HEK293 (cell line): Measurements from ENCODE around the gene TNIK.

Experiments used
- CTCF ChIA-PET: fragments of 350-600 bp; formaldehyde crosslinking; extraction: SDS; loops from one replicate; lab custom pipeline; 2021; ENCODE audit warnings: antibody characterized with exemption; lab: Yijun Ruan, JAX
- POLR2A ChIA-PET: fragments of 300-600 bp; formaldehyde crosslinking; extraction: SDS; loops from one replicate; lab custom pipeline; 2020; ENCODE audit warnings: antibody characterized with exemption, inconsistent platforms; lab: Yijun Ruan, JAX
- H3K27ac ChIP-seq: fragments of 200-500 bp; sonication (Bioruptor generic); 2 replicates; pipeline ENCODE4 v1.5.1; 2014; ENCODE audit warnings: low read depth, low read length, control low read depth, inconsistent platforms; ENCODE audit errors: extremely low read depth
- H3K36me3 ChIP-seq, 2 experiments: fragments of 200-500 bp in 1 of 2; sonication (Bioruptor generic) in 1 of 2; 1 replicate in 1 of 2; 2 replicates in 1 of 2; pipeline ENCODE4 v1.5.1; 2014 to 2017; ENCODE audit warnings: inconsistent platforms in 2 of 2, low read length in 2 of 2; ENCODE audit not compliant: control insufficient read depth in 2 of 2, insufficient read depth in 1 of 2
- H3K4me1 ChIP-seq: fragments of 200-500 bp; sonication (Bioruptor generic); 2 replicates; pipeline ENCODE4 v1.5.1; 2014; ENCODE audit warnings: mild to moderate bottlenecking, low read length, inconsistent platforms; ENCODE audit not compliant: control insufficient read depth, insufficient read depth
- H3K4me3 ChIP-seq: 2 replicates; pipeline ENCODE4 v1.5.1; 2011; ENCODE audit warnings: low read depth, mild to moderate bottlenecking, control low read depth, low read length, moderate library complexity
- H3K9me3 ChIP-seq: fragments of 200-500 bp; sonication (Bioruptor generic); 2 replicates; pipeline ENCODE4 v1.5.1; 2014; ENCODE audit warnings: low read depth, low read length, inconsistent platforms; ENCODE audit not compliant: control insufficient read depth, insufficient read depth
- KLF16 ChIP-seq: fragments of 450-650 bp; formaldehyde crosslinking; IDR thresholded peaks from 2 replicates; pipeline ENCODE4 v1.5.1; 2017; ENCODE audit warnings: missing biosample characterization, missing genetic modification characterization
- RBAK ChIP-seq: fragments of 450-650 bp; formaldehyde crosslinking; IDR thresholded peaks from 2 replicates; pipeline ENCODE4 v1.5.1; 2016; ENCODE audit warnings: missing biosample characterization, missing genetic modification characterization
- SCRT2 ChIP-seq: fragments of 450-650 bp; formaldehyde crosslinking; IDR thresholded peaks from 2 replicates; pipeline ENCODE4 v1.5.1; 2016; ENCODE audit warnings: missing biosample characterization, missing genetic modification characterization
- YY2 ChIP-seq: fragments of 450-650 bp; formaldehyde crosslinking; IDR thresholded peaks from 2 replicates; pipeline ENCODE4 v1.5.1; 2016; ENCODE audit warnings: missing biosample characterization, missing genetic modification characterization
- ZFP69B ChIP-seq: fragments of 450-650 bp; formaldehyde crosslinking; IDR thresholded peaks from 2 replicates; pipeline ENCODE4 v1.5.1; 2016; ENCODE audit warnings: missing biosample characterization, missing genetic modification characterization
- ZNF391 ChIP-seq: fragments of 450-650 bp; formaldehyde crosslinking; IDR thresholded peaks from 2 replicates; pipeline ENCODE4 v1.5.1; 2016; ENCODE audit warnings: low read depth, missing biosample characterization, missing genetic modification characterization, borderline replicate concordance
- ZNF394 ChIP-seq: fragments of 450-650 bp; formaldehyde crosslinking; IDR thresholded peaks from 2 replicates; pipeline ENCODE4 v1.5.1; 2016; ENCODE audit warnings: missing biosample characterization, missing genetic modification characterization, mild to moderate bottlenecking, moderate library complexity, borderline replicate concordance
- ZNF510 ChIP-seq: fragments of 450-650 bp; formaldehyde crosslinking; IDR thresholded peaks from 2 replicates; pipeline ENCODE4 v1.5.1; 2018; ENCODE audit warnings: mild to moderate bottlenecking, missing genetic modification characterization, missing biosample characterization; ENCODE audit not compliant: insufficient replicate concordance
- ZNF585B ChIP-seq: fragments of 450-650 bp; formaldehyde crosslinking; IDR thresholded peaks from 2 replicates; pipeline ENCODE4 v1.5.1; 2016; ENCODE audit warnings: missing biosample characterization, missing genetic modification characterization
- ZNF596 ChIP-seq: fragments of 450-650 bp; IDR thresholded peaks from 2 replicates; pipeline ENCODE4 v1.5.0; 2018; ENCODE audit warnings: missing biosample characterization, mild to moderate bottlenecking, missing genetic modification characterization, moderate library complexity
- ZNF621 ChIP-seq: fragments of 450-650 bp; formaldehyde crosslinking; IDR thresholded peaks from 2 replicates; pipeline ENCODE4 v1.5.1; 2017; ENCODE audit warnings: missing biosample characterization, missing genetic modification characterization
- ZNF76 ChIP-seq: fragments of 450-650 bp; formaldehyde crosslinking; IDR thresholded peaks from 2 replicates; pipeline ENCODE4; 2016; ENCODE audit warnings: low read depth, missing biosample characterization, missing genetic modification characterization, borderline replicate concordance
- ZNF776 ChIP-seq: fragments of 450-650 bp; formaldehyde crosslinking; IDR thresholded peaks from 2 replicates; pipeline ENCODE4 v1.5.0; 2017; ENCODE audit warnings: missing biosample characterization, missing genetic modification characterization, borderline replicate concordance
- ZNF843 ChIP-seq: fragments of 450-650 bp; formaldehyde crosslinking; IDR thresholded peaks from 2 replicates; pipeline ENCODE4 v1.5.1; 2016; ENCODE audit warnings: missing biosample characterization, missing genetic modification characterization
- ZXDB ChIP-seq: fragments of 450-650 bp; formaldehyde crosslinking; IDR thresholded peaks from 2 replicates; pipeline ENCODE4 v1.5.1; 2016; ENCODE audit warnings: missing biosample characterization, missing genetic modification characterization
- TF ChIP-seq, protein P1 (sequence below): fragments of 450-650 bp; formaldehyde crosslinking; IDR thresholded peaks from 2 replicates; pipeline ENCODE4 v1.5.1; 2016; ENCODE audit warnings: missing biosample characterization, missing genetic modification characterization
- TF ChIP-seq, protein P2 (sequence below): fragments of 450-650 bp; formaldehyde crosslinking; IDR thresholded peaks from 2 replicates; pipeline ENCODE4; 2016; ENCODE audit warnings: missing biosample characterization, missing genetic modification characterization
- TF ChIP-seq, protein P3 (sequence below): fragments of 450-650 bp; formaldehyde crosslinking; IDR thresholded peaks from 2 replicates; pipeline ENCODE4 v1.5.1; 2016; ENCODE audit warnings: missing biosample characterization, missing genetic modification characterization
- TF ChIP-seq, protein P4 (sequence below): fragments of 450-650 bp; formaldehyde crosslinking; IDR thresholded peaks from 2 replicates; pipeline ENCODE4 v1.5.1; 2017; ENCODE audit warnings: missing biosample characterization, missing genetic modification characterization
- TF ChIP-seq, protein P5 (sequence below): fragments of 450-650 bp; formaldehyde crosslinking; IDR thresholded peaks from 2 replicates; pipeline ENCODE4 v1.5.1; 2016; ENCODE audit warnings: missing biosample characterization, missing genetic modification characterization

Gene TNIK

DNA sequence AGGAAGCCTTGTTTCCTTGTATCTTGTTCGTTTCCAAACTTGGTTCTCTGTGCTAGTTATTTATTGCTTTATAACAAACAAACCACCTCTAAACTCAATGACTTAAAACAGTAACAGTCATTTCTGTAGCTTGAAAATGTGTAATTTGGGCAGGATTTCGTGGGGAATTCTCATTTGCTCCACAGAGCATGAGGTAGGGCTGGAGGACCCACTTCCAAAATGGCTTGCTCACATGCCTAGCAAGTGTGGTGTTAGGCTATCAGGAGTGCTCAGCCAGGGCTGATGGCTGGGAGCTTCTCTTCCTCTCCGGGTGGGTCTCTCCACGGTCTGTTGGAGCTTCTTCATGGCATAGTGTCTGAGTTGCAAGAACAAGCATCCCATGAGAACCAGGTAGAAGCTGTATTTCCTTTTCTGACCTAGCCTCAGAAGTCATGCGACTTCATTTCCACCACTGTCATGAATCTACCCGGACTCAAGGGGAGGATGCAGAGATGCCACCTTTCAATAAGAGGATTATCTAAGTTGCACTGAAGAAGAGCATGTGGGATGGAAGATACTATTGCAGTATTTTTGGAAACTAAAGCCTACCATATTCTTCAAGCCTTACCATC lies 8.2 kb upstream of the TNIK start:
- ChIA-PET POLR2A (no interaction called here), CTCF (no interaction called here)
- Histone ChIP-seq H3K4me3 (no peak overlapping the region), H3K27ac (no peak overlapping the region), H3K9me3 (no peaks in the 10 kb centered on the region), H3K4me1 (no peaks in the 10 kb centered on the region), H3K36me3 (no peaks in the 10 kb centered on the region)
- TF ChIP-seq ZNF776, result no peak
- TF ChIP-seq ZNF585B (tag by site-specific recombination), result no peak
- no peak for TF ChIP-seq ZFP69B (tag by site-specific recombination)
- no peak for TF ChIP-seq ZNF76 (tag by site-specific recombination)

DNA sequence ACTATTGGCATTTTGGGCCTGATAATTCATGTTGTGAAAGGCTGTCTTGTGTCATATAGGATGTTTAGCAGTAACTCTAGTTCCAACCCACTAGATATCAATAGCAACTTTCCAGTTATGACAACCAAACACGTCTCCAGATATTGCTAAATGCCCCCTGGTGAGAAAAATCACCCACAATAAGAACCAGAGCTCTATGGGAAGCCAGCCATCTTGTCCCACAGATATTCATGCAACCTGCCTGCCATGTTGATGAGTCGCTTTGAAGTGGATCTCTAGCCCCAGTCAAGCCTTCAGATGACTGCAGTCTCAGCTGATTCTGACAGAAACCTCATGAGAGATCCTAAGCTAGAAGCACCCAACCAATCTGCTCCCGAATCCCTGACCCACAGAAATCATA lies 5.6 kb upstream of the TNIK start:
- no peak overlapping the region for H3K4me3 ChIP-seq
- CTCF ChIA-PET, result no interaction called here

DNA sequence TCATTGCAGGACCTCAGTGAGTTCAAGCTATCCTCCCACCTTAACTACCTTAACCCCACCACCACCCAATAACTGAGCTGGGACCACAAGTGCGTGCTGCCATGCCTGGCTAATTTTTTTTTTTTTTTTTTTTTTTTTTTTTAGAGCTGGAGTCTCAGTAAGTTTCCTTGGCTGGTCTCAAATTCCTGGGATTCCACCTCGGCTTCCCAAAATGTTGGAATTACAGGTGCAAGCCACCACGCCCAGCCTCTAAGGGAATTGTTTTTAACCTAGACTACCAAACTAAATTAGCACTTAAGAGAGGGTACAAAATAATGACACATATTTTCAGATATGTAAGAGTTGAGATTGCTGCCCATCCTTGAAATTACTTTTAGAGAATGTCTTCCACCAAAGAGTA lies 4.3 kb upstream of the TNIK start:
- Histone ChIP-seq H3K36me3 (no peaks in the 10 kb centered on the region), H3K4me3 (no peak overlapping the region), H3K9me3 (no peaks in the 10 kb centered on the region), H3K4me1 (no peaks in the 10 kb centered on the region), H3K27ac (no peak overlapping the region)
- ChIA-PET POLR2A (no interaction called here), CTCF (no interaction called here)
- TF ChIP-seq, protein P1, sequence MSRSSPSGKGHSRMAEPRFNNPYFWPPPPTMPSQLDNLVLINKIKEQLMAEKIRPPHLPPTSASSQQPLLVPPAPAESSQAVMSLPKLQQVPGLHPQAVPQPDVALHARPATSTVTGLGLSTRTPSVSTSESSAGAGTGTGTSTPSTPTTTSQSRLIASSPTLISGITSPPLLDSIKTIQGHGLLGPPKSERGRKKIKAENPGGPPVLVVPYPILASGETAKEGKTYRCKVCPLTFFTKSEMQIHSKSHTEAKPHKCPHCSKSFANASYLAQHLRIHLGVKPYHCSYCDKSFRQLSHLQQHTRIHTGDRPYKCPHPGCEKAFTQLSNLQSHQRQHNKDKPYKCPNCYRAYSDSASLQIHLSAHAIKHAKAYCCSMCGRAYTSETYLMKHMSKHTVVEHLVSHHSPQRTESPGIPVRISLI (tag by site-specific recombination), result no peak
- no peak for TF ChIP-seq ZNF596 (tag by site-specific recombination)
- TF ChIP-seq YY2 (tag by site-specific recombination), result no peak
- TF ChIP-seq, protein P2, sequence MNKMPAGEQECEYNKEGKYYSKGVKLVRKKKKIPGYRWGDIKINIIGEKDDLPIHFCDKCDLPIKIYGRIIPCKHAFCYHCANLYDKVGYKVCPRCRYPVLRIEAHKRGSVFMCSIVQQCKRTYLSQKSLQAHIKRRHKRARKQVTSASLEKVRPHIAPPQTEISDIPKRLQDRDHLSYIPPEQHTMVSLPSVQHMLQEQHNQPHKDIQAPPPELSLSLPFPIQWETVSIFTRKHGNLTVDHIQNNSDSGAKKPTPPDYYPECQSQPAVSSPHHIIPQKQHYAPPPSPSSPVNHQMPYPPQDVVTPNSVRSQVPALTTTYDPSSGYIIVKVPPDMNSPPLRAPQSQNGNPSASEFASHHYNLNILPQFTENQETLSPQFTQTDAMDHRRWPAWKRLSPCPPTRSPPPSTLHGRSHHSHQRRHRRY (tag by site-specific recombination), result no peak
- no peak for TF ChIP-seq KLF16 (tag by site-specific recombination)
- no peak for TF ChIP-seq RBAK (tag by site-specific recombination)
- TF ChIP-seq ZNF510 (tag by site-specific recombination), result no peak
- TF ChIP-seq, protein P3, sequence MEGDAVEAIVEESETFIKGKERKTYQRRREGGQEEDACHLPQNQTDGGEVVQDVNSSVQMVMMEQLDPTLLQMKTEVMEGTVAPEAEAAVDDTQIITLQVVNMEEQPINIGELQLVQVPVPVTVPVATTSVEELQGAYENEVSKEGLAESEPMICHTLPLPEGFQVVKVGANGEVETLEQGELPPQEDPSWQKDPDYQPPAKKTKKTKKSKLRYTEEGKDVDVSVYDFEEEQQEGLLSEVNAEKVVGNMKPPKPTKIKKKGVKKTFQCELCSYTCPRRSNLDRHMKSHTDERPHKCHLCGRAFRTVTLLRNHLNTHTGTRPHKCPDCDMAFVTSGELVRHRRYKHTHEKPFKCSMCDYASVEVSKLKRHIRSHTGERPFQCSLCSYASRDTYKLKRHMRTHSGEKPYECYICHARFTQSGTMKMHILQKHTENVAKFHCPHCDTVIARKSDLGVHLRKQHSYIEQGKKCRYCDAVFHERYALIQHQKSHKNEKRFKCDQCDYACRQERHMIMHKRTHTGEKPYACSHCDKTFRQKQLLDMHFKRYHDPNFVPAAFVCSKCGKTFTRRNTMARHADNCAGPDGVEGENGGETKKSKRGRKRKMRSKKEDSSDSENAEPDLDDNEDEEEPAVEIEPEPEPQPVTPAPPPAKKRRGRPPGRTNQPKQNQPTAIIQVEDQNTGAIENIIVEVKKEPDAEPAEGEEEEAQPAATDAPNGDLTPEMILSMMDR, result no peak
- TF ChIP-seq ZNF394, result no peak
- TF ChIP-seq ZXDB (tag by site-specific recombination), result no peak
- TF ChIP-seq ZNF843, result no peak
- no peak for TF ChIP-seq SCRT2 (tag by site-specific recombination)
- TF ChIP-seq, protein P4, sequence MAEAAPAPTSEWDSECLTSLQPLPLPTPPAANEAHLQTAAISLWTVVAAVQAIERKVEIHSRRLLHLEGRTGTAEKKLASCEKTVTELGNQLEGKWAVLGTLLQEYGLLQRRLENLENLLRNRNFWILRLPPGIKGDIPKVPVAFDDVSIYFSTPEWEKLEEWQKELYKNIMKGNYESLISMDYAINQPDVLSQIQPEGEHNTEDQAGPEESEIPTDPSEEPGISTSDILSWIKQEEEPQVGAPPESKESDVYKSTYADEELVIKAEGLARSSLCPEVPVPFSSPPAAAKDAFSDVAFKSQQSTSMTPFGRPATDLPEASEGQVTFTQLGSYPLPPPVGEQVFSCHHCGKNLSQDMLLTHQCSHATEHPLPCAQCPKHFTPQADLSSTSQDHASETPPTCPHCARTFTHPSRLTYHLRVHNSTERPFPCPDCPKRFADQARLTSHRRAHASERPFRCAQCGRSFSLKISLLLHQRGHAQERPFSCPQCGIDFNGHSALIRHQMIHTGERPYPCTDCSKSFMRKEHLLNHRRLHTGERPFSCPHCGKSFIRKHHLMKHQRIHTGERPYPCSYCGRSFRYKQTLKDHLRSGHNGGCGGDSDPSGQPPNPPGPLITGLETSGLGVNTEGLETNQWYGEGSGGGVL (tag by site-specific recombination), result no peak
- no peak for TF ChIP-seq ZNF391 (tag by site-specific recombination)

More for the DNA sequence above, 5.6 kb upstream of the TNIK start:
- no peaks in the 10 kb centered on the region for H3K4me1 ChIP-seq
- H3K9me3 ChIP-seq, result no peaks in the 10 kb centered on the region
- H3K27ac ChIP-seq, result no peak overlapping the region
- no peaks in the 10 kb centered on the region for H3K36me3 ChIP-seq
- POLR2A ChIA-PET, result no interaction called here
- TF ChIP-seq ZNF585B (tag by site-specific recombination) (no peak), SCRT2 (tag by site-specific recombination) (no peak), ZNF621 (no peak)
- TF ChIP-seq, protein P5, sequence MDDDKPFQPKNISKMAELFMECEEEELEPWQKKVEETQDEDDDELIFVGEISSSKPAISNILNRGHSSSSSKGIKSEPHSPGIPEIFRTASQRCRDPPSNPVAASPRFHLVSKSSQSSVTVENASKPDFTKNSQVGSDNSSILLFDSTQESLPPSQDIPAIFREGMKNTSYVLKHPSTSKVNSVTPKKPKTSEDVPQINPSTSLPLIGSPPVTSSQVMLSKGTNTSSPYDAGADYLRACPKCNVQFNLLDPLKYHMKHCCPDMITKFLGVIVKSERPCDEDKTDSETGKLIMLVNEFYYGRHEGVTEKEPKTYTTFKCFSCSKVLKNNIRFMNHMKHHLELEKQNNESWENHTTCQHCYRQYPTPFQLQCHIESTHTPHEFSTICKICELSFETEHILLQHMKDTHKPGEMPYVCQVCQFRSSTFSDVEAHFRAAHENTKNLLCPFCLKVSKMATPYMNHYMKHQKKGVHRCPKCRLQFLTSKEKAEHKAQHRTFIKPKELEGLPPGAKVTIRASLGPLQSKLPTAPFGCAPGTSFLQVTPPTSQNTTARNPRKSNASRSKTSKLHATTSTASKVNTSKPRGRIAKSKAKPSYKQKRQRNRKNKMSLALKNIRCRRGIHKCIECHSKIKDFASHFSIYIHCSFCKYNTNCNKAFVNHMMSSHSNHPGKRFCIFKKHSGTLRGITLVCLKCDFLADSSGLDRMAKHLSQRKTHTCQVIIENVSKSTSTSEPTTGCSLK, result no peak
